HL-60/S4 treated with phorbol 12-myristate 13-acetate at 8.2 ng/mL for 4 days and 3 days (cell line): ENCODE data around the gene SDK2.

Experiments
- in situ Hi-C: fragments of 300-500 bp; cut with MboI; formaldehyde crosslinking; loops from 2 replicates; pipeline ENCODE4 v1.15.0; 2022; ENCODE audit warnings: low sequenced_read_pairs

Gene SDK2

DNA sequence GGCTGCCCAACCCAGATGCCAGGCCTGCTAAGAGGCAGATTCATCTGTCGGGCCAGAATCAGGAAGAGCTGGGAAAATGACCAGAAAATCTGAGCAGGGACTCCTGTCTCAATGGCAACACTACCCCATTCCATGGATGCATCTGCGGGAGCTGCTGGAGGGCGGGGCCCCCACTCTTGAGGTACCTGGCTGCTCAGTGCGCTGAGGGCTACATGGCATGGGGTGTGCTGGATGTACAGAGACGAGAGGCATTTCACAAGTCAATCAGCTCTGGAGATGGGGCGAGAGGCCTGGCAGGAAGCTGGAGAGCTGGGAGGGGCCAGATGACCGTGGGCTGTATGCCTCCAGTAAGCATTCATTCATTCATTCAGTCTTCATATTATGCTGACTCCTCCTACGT, 6.4 kb downstream of the SDK2 start:
- in situ Hi-C loops, result no loop called here

DNA sequence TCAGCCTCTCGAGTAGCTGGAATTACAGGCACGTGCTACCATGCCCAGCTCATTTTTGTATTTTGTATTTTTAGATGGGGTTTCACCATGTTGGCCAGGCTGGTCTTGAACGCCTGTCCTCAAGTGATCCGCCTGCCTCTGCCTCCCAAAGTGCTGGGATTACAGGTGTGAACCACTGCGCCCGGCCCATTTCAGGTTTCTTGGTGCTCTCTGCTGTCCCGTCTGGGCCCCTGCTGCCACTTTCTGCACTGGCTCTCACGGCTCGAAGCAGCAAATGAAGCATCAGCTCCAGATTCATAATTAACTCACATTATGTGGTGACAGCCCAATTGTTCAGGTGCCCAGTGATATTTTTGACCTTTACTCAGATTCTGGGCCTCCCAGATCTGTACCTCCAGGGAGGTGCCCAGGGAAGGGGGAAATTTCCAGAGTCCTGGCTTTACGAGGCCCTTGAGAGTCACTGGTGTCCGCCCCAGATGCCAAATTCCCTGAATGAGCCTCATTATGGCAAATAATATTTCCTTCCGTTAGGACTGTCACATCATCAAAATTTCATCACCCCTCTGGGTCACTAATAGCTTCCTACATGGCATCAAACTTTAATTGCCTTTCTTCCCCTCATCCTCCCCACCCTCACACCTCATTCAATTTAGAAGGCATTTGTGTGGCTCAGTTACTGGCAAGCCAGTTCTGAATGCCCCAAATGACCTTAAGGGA, 9.0 kb downstream of the SDK2 start:
- in situ Hi-C loops, result no loop called here

DNA sequence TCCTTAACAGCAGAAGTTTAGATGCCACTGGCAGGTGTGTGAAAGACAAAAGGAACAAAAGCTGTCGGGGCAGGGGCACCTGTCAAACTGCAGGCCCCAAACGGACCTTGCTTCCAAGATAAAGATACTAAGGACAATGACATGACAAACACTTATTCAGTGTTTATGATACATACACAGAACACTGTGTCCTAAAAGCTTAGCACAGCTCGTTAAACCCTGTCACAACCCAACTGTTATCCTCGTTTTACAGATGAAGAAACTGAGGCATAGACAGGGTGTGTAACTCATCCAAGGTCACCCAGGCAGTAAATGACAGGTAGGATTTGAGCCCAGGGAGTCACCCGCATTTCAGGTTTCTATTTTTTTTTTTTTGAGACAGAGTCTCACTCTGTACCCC, 9.6 kb downstream of the SDK2 start:
- in situ Hi-C loops, result no loop called here

DNA sequence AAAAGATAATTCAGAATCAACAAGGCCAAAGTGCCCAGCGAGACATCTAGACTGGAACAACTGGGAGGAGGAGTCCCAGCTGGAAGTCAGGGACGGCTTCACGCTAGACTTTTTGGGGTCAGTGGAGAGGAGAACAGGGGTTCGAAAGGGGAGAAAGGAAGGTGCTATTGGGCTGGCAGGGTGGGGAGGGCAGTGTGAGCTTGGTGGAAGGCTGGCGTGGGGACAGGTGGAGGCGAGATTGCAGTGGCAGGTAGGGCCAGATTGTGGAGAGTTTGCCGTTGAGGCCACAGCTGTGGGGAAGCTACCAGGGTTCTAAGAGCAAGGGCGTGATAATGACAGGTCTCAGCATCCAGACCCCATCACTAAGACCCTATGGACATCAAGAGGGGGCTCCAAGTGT, 10.5 kb downstream of the SDK2 start:
- in situ Hi-C loops, result no loop called here

DNA sequence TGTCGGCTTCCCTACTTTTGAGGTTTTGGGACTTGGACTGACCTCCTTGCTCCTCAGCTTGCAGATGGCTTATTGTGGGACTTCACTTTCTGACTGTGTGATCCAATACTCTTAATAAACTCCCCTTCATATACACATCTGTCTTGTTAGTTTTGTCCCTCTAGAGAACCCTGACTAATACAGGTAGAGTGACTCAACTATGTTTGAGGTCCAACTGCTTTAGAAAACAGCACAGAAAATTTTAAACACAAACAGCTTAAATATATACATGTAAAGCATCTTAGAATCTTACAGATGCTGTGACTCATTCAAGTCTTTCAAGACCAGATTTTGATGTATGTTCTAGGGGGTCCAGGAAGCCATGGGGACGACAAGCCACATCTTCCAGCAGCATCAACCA, 11.7 kb downstream of the SDK2 start:
- in situ Hi-C loops, result no loop called here

DNA sequence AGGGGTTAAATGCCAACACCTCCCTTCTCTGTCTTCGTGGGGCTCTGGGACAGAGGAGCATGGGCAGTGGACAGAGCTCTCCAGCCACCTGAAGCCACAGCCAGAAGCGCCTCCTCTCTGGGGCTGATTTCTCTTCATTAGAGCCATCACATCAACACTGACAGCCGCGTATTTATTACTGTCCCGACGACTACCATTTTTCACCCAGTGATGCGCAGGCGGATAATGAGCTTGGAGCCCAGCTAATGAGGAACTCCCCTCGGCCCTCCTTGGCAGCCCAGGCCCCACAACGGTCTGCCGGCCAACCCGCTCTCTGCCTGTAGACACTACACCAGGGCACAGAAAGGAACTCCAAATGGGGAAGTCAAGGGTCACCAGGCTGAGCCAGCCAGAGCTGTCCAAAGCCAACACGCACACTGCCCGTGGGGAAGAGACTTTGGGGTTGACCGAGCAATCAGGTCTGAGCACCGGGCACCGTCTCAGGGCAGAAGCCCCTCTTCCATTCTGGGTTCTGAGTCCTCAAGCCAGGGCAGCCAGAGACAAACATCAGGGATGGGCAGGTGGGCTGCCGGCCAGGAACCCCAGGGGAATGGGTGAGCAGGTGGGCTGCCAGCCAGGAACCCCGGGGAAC, 13.2 kb downstream of the SDK2 start:
- in situ Hi-C loops, result no loop called here

DNA sequence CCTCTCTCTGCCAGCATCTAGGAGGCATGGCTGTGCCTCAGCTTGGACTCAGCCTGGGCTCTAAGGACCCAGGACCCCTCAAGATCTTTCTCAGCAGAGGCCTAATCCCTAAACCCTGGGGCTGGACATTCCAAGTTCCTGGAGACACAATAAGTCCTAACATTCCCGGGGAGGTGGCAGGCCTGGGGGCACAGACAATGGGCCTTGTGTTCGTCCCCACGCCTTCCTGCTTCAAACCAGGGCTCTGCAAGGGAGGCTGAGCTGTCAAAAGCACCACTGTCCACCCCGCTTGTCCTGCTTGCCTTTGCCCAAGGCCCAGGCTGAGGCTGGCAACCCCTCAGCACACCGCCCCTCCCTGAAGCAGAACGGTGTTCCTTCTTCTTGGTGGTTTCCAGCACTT, 13.7 kb downstream of the SDK2 start:
- in situ Hi-C loops, result no loop called here

DNA sequence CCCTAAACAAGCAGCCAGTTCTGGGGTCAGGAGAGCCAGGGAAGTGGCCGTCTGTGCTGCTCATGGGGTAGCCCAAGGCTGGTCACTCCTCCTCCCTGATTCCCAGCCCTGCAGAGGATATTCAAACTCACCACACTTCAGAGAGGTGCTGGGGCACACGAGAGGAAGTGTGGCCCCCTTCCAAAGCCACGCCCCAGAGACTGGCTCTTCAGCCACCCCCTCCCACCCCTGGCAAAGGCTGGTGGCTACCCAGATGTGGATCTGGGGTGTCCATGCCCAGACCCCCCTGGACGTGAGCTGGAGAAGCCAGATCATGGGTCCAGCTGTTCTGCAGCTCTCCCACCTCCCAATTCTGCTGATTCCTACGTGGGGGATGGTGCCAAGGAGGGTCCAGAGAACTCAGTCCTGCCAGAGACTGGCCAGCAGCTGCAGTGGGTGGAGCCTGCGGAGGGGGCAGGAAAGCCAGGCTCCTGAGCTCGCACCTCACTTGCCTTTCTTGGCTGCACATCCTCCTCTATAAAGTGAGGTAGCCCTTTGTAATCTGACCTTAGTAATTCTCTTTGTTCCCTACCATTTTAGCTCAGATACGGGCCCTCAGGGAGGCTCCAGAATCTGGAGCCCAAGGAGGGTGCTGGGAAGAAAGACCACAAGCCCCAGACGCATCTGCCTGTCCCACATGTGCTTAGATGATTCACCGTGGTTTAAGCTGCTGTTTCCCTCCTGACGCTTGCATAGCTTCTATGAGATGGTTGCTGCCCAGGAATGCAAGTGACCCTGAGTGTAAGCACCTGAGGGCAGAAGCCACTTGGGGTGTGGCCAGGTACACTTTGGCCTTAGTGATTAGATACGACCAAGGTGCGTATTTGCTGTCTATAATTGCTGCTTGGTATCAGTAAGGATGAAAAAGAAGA, 15.3 kb downstream of the SDK2 start:
- in situ Hi-C loops, result no loop called here

DNA sequence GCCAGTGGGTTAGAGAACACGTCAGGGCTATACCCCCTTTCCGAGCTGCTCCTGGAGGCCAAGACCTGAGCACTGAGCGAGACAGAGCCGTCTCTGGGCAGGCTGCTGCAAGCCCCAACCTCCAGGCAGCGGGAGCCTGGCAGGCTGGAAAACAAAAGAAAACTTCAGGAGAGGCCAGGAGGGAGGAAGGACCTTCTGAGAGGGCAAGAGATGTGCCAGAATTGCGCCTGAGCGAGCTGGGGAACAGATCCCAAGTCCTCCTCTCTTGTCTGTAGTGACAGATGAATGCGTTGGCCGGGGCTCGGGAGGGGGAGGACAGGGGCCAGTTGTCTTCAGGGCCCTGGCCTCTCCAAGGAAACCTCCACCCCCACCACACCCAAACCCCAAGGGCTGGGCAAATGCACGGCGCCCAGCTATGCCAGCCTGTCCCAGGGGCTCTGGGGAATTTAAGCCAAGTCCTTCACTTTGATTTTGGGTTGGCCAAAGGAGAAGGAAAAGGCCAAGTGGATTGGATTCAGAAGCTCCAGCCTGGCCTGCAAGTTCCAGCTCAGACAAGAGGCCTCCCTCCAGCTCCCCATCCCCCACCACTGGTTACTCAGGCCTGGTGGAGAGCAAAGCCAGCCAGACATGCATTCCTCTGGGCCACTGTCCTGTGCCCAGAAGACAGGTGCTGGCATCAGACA, 18.1 kb downstream of the SDK2 start:
- in situ Hi-C loops, result no loop called here

DNA sequence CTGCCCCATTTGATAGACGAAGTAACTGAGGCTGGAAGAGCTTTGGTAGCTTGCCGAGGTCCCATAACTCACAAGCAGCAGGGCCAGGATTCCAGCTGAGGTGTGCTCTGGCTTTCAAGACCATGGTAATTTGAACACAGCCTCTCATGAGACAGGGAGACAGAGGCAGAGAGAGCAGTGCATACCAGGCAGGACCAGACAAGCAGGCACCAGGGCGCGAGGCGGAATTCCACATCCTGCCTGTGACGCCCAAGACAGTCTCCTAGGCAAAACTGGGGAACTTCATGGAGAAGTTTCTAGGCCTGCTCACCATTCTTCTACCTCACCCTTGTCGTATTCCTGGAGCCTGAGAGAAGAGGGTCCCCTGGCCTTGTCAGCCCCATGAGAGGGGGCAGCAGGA, 19.2 kb downstream of the SDK2 start:
- in situ Hi-C loops, result no loop called here

DNA sequence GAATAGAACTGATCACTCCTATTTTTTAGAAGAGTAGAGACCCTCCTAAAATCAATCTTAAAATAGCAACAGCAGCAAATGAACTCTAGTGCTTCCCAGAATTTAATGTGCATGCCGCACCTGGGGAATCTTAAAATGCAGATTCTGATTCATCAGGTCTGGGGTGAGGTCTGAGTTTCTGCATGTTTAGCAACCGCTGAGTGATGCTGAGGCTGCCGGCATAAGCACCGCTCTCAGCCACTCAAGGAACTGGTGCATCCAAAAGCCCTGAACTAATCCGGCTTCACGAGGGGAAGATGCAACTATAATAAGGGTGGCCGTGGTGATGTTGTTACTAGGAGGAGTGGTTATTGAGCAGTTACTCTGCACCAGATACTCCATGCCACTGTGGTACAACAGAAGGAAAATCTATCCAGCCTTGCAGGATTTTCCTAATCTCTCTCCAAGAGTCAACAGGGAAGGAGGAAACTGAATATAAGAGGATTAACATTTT, 19.7 kb downstream of the SDK2 start:
- in situ Hi-C loops, result no loop called here

DNA sequence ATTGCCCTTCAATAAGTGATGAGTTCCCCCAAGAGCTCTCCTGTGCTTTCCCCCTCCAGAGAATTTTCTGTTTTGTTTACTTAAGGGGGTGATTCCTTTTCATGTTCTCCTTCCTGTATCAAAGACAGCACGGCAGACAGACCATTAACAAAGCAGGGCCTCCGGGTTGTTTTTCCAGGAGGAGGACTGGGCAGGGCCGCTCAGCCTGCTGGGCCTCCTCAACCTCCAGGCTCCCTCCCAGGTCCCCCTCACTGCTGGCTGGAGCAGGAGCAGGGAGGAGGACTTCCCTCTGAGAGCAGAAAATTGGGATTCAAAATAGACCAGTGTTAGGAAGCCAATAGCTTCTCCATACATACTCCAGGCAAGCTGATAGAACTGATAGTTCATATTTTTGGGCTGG, 20.4 kb downstream of the SDK2 start:
- in situ Hi-C loops, result no loop called here

DNA sequence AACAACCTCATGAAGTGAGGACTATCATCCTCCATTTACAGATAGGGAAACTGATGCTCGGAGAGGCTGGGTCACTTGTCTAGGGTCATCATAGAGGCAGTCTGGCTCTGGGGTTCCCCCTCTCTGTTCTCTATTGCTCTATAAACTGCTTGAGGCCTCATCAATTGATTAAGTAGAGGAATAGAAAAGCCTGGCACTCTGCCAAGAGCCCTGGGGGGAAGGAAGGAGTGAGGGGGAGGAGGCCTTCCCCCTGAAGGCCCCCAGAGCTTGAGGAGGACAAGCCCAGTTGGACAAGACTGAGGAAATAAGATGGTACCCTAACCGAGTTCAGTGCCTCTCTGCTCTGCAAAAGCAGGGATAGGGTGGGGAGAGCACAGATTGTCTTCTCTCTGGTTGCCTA, 21.0 kb downstream of the SDK2 start:
- in situ Hi-C loops, result no loop called here

DNA sequence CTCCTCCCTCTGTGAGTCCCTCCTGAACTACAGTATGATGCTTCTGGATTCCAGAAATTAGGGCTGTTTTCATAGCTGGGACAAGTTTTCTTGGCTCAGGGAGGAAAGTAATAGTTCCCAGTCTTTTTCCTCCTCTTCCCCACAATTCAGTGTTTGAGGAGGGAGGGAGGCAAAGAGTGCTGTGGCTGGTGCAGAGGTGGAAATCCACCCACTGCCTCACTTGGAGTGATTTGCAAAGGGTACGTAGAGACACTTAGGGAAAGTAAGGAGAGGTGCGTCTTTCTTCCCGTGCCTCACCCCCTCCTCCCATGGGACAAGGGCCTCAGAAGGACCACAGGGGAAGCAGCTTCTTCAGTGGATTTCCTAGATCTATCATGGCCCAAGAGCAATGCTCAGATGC, 21.9 kb downstream of the SDK2 start:
- in situ Hi-C loops, result no loop called here

DNA sequence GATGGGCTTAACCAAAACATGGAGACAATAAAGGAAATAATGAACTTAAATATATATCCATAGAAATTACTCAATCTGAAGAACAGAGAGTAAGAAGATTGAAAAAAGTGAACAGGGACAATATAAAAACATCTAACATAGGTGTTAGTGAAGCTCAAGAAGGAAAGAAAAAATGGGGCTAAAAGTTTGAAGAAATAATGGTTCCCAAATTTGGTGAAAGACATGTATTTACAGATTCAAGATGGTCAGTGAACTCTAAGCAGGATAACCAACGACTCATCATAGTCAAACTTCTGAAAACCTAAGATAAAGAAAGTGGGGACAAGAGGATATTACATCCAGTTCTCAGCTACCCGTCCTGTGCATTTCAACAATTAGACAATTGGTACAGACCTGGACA, 22.6 kb downstream of the SDK2 start:
- in situ Hi-C loops, result no loop called here

DNA sequence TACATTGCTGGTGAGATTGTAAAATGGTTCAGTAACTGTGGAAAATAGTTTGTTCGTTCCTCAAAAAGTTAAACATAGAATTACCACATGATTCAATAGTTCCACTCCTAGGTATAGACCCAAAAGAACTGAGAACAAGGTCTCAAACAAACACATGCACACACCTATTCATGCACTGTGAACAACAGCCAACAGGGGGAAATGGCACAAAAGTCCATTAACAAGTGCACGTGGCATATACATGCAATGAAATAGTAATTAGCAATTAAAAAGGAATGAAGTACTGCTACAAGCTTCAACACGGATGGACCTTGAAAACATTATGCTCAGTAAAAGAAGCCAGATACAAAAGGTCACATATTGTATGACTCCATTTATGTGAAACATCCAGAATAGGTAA, 23.8 kb downstream of the SDK2 start:
- in situ Hi-C loops, result no loop called here

DNA sequence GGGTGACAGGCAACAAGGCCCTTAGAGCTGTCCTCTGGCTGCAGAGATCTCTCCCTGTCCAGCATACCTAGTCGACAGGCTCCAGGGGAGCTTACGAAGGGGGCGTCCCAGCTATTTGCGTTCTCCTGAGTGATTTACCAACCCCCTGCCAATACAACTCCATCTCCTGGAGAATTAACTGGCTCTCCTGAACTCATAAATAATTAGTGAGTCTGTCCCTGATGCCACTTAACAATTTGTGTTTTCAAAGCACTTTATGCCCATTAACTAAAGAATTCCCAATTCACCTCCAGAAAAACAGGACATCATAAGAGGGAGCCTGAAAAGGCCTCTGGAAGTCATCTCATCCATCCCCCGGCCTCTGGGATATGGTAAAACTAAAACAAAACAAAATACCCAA, 26.7 kb downstream of the SDK2 start:
- in situ Hi-C loops, result no loop called here

DNA sequence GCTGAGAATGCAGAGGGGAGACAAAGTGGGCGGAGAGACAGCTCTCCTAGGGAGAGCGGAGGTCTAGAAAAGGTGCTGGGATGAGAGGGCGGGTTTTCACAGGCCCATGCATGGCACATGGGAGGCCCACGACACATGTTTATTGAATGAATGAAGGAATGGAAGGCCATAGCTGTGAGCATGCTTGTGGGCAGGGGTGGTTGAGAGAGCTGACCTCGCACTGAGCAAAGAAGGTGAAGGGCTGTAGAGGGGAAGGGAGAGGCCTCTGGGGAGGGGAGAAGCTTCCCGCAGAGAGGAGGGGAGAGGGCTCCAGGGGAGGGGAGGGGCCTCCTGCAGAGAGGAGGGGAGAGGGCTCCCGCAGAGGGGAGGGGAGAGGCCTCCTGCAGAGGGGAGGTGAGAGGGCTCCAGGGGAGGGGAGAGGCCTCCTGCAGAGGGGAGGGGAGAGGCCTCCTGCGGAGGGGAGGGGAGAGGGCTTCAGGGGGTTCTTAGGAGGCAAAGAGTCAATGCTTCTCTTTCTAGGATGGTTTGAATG, 27.3 kb downstream of the SDK2 start:
- in situ Hi-C loops, result no loop called here

DNA sequence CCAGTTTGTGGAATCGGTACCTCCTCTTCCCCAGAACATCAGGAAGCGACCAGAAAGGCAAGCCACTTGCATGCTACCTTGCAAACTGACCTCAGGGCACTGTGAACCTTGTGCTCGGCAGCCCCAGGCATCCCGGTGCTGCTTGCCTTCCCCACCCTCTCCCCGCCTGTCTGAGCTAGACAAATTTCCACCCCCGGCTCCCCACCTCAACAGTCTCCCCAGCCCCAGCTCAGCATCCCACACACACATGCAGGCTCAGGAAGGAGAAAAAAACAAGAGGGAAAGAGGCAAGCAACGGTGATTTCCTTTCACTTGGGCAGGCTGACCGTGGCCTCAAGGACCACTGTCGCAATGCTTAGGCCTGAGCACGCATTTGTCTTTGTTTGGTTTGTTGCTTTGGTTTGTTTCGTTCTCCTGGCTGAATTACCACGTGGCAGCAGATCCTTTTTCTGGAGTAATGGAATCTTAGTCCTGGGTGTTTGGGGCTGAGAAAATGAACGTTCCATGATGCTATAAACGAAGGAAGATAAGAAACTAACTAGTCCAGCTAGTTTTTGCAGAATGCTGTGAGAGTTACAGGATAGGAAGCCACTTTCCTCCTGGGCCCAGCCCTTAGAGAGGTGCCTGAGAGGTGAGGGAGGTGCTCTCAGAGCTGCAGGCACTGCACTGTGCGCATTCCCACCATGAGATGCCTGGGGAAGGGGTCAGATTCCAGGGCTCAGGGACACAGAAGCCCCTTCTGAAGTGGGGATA, 27.9 kb downstream of the SDK2 start:
- in situ Hi-C loops, result no loop called here

DNA sequence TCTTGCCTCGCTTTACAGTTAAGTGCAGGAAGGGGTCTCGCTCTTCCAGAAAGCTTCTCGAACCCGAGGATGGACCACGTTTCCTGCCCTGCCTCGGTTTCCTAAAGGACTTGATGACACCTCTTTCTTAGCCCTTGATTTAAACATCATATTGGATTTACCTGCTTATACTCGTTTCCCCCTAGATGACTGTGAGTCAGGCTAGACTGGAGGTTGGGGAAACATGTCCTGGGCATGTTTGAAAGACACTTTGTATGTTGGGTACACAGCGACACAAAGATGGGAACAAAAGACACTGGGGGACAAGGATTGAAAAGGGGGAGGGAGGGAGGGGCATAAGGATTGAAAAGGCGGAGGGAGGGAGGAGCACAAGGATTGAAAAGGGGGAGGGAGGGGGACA, 30.0 kb downstream of the SDK2 start:
- in situ Hi-C loops, result no loop called here
